GM18508 (cell line): ENCODE results near the gene LRMDA.

Source experiments
- ATAC-seq: cut with Tn5 transposase; IDR thresholded peaks from one replicate; pipeline ENCODE4 v1.9.1; 2021; ENCODE audit warnings: moderate number of reproducible peaks; ENCODE audit not compliant: insufficient read depth, unreplicated experiment

Gene LRMDA

GRCh38 chr10:75469006-75469616 lies 37.7 kb downstream of the LRMDA start:
- ATAC-seq: no peak

- ATAC-seq: no peak
Observed at GRCh38 chr10:75470901-75471300, 39.5 kb downstream of the LRMDA start.

DNA sequence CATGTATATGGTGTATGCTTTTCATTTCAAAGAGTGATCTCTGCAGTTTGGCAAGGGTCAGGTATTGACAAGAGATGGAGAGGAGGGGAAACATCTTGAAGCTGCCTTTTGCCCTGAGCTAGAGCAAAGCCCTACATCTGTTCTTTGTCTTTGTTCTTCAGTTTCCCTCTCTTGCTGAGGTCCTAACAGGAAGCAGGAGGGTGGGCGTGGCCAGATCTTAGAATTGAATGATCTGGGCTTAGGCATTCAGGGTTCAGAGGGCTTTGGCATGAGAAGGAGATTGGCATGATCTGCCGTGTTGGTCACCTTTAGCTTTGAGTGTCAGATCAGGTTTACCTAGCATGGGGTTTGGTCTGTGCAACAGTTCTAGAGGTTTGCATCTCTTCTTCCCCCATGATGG lies 41.3 kb downstream of the LRMDA start:
- ATAC-seq: no peak

- ATAC-seq: no peak
Observed at GRCh38 chr10:75474106-75474505, 42.7 kb downstream of the LRMDA start.

DNA sequence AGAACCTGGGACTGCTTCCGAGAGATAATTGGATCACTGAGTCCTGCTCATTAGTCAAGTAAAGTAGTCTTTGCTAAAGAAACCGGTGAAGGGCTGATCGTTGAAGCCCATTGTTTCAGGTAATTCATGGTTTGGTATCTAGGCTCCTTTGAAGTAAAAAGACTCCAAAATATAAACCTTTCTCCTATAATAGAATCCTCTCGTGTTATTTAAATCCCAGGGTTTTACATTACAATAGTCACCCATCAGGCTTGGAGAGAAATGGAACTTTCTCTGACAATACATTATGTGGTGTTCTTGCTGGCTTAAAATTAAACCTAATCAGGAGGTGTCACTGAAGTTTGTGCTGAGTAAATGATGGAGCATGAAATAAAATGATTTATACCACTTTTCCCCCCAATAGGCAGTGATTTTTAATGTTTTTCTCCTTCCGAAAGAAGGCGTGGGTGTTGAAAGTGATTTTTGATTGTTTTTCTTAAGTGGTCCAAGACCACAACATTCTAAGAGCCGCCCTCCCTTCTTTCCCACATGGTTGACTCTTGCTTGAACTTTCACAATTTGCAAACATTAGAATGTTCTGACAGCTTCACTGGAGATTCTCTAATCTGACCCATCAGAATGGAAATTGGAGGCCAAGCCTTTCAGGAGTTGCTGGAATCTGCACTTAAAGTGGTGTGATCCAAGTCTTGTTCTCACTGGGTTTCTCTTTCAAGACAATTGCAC lies 44.2 kb downstream of the LRMDA start:
- no peak for ATAC-seq

DNA sequence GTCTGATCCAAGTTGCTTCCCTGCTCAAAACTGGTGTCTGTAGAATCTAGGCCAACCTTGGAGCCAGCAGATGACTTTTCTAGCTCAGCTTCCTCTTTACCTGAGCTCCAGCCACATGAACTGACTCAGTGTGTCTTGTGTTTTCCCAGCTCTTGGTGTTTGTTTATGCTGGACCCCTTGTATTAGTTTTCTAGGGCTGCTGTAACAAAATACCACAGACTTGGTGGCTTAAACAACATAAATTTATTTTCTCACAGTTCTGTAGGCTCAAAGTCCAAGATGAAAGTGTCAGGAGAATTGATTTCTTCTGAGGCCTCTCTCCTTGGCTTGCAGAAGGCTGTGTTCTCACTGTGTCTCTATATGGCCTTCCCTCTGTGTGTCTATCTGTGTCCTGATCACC lies 45.1 kb downstream of the LRMDA start:
- ATAC-seq: no peak

DNA sequence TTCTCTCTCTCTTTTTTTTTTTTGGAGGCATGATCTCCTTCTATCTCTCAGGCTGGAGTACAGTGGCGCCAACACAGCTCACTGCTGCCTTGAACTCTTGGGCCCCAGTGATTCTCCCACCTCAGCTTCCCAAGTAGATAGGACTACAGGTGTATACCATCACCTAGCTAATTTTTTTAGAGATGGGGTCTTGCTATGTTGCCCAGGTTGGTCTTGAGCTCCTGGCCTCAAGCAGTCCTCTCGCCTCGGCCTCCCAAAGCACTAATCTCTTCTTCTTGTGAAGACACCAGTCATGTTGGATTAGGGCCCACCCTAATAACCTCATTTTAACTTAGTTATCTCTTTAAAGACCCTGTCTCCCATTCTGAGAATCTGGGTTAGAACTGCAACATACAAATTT lies 45.6 kb downstream of the LRMDA start:
- ATAC-seq: no peak

DNA sequence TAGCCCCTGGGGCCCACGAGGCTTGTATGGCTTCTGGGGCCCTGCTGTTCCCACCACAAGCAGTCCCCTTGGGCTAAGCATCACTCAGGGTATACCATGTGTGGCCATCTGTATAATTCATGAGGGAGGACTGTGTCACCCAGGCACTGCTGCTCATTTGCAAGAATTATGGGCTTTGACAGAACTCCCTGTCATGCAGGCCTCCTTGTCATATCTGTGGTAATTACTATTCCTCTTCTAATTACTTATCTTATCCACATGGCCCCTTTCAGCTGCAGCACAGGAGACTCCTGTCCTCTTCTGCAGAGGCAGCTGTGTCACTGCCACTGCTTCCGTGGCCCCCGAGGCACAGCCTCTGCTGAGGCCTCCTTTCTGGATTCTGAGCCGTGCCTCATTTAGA lies 46.3 kb downstream of the LRMDA start:
- ATAC-seq: no peak

DNA sequence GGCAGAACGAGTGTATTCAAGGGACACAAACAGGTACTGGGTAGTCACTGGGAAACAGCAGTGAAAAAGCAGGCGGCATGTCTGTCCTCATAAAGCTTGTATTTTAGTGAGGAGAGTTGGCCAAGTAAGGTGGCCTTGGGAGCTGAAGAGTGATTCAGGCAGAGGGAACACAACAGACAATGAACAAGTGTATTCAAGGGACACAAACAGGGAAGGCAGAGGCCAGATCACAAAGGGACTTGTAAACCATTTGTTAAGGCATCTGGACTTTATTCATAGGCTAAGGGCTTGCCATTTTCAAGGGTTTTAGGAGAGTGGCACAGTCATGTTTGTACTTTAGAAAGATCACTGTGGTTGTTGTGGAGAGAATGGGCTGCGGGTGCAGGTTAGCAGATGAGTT lies 49.0 kb downstream of the LRMDA start:
- no peak for ATAC-seq

DNA sequence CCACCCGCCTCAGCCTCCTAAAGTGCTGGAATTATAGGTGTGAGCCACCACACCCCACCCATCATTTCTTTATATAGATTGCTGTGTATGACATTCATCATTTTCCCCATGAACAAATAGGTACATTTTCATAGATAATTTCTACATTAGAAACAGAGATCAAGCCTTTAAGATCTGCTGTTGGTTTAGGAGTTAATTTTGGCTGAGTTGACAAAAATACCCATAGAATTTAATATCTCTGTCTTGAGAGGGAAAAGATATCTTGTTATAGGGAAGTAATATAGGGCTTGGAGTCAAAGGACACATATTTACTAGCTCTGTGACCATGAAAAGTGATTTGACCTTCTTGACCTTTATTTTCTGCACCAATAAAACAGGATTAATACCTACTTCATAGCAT lies 51.8 kb downstream of the LRMDA start:
- ATAC-seq: no peak

GRCh38 chr10:75484717-75485116 lies 53.3 kb downstream of the LRMDA start:
- ATAC-seq: no peak

DNA sequence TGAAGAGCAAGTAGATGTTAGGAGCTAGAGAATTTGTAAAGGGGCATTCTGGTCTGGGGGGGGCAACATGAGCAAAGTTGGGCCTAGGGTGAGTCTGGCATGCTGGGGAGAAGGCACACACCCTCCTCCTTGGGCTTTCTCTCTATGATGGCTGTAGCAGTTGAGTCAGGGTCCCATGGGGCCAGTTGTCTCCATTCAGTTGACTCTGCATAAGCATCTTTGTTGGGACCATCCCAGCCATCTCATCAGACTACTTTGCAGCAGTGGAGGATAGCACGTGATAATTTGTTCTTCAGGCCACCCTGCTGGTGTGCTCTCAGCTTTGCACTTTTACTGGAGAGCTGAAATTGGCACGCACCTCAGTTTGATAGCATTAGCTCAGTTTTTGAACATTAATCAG lies 55.2 kb downstream of the LRMDA start:
- ATAC-seq: no peak

DNA sequence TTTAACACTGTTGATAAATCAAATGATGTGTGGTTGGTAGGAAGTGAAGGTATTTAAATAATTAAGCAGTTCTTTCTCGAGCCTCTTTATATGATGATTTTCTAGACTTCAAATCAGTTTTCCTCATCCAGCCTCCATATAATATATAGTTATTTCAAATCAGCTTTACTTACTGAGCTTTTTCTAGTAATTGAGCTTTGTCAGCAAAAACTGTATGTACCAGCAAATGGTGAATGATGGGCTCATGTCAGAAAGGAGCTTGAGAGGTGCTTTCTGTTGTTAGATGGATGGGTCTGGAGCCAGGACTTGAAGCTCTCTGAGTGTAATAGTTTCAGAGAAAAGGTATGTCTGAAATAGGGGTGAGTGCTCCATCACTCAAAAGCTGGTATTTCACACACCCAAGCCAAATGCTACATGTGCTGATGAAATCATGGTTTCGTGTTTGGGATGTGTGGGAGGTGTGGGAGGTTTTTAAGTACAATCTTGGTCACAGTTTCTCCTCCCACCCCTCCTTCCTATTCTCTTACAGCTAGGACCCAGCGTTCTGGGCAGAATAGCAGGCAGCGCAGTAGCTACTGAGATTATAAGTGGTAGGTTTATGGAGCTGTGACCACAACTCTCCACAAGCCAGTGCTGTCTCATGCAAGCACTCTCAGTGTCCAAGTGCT lies 55.8 kb downstream of the LRMDA start:
- no peak for ATAC-seq

DNA sequence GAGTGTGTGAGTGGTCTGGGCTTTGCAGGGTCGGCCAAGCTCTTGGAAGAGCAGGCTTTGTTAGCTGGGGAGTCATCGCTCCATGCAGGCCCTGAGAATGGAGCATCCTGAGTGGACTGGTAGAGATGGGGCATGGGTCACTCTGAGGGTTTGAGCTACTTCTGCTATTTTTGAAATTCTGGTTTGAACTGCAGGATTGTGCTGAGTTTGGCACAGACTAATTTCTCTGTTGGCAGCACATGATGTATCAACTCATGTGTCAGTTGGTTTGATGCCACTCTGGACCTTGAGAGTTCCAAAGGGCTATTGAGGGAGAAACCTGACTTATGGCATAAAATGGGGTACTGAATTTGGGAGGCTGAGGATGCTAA lies 56.3 kb downstream of the LRMDA start:
- ATAC-seq: no peak

DNA sequence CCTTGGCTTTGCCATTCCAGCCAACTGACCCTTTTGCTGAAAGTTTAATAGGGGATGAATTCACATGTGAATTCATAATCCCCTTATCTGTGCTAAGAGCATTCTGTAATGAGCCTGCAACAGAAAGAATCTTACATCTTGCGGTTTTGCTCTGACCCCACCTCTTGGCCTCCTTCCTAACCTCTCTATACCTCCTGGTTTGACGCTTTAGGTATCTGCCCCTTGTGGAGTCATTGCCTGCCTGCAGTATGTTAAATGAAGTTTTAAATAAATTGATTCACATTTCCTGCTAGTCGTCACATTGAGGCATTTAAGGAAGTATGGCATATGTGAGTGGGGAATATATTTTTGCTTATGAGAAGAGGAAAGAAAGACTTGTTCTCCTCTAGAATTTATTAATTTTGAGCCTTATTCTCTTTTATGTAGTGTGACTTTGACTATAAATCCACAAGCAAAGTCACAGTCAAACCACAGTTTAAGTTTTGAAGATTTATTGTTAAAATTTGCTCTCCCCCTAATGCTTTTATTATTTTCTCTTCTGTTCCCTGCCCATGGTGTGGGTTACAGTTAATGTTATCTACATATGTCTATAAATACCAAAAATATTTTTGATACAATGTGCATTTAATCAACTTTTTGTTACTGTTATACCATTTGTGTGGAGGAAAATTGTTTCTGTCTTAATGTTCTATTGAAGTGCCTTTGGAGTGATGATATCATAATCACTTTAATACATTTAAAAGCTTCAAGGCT lies 60.9 kb downstream of the LRMDA start:
- ATAC-seq: no peak

- no peak for ATAC-seq
Observed at GRCh38 chr10:75493464-75493863, 62.0 kb downstream of the LRMDA start.

DNA sequence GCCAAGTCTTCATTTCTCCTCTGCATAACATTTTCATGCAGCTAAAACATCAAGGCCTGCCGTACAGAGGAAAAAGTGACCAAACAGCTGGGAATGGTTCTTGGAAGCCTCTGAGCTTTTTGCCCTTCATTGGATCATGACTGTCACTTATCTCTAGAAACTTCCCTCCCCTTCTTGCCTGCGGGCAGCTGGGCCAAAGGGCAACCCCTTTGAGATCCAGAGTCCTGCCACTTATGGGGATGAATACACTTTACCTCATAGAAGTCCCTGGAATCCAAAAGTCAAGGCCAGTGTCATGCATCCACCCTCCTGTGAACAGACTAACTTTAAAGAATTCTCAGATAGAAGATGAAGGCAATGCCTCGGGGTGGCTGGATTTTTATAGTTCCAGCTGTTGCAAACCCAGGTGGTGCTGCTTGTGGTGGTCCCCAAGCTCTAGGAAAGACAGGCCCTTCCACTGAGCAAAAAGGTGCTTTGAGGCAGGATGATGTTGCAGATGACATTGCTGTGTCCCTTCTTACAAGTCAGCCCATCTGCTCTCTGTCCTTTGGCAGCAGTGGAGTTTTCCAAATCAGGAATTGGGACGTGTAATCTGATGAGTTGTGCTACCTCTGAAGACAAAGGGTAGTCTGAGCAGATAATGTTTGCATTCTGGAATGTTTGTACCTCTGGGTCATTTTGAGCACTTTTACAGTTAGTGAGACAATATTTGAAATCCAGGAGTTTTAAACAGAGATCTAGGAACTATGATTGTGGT lies 64.2 kb downstream of the LRMDA start:
- ATAC-seq: no peak

- no peak for ATAC-seq
Observed at GRCh38 chr10:75496191-75496567, 64.8 kb downstream of the LRMDA start.

DNA sequence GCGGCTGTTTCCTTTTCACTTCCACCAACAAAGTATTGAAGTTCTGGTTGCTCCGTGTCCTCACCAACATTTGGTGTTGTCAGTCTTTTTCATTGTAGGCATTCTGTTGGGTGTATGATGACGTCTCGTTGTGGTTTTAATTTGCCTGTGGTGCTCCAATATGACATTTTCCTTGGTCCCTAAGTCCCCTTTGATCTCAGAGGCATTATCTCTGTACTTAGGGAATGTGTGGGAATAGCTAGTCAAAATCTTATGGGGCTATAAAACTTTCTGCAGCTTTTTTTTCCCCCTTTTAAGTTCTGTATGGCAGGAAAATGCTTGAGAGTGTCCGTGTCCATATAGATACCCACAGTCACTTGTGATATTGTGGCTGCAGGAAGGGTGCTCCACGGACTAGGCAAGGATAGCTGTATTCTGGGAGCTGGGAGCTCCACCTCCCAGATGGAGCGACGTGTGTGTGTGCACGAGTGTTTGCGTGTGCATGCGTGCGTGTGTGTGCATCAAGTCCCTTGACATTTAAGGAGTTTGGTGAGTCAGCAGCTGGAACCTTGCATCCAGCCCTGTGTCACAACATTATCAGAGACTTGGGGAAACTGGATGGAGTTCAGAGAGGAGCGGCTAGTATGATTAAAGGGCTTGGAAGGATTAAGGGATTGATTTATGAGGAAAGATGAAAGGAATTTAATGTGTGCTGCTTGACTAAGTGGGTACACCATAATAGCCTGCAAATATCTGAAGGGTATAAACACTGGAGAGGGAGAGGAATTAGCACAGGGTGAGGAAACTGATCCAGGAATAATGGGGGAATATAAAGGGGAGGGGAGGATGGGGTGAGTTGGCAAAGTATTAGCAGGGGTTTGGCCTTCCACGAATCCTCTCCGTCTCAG lies 66.8 kb downstream of the LRMDA start:
- no peak for ATAC-seq
